Glomerular visceral epithelial cell (primary cell): ENCODE measurements around the gene SNIP1.
"Not testable (repeated sequence)": the region's sequence is repeated elsewhere in the genome, so short reads cannot be mapped to it uniquely, and the experiment has no call there.

Experiments
- DNase-seq: peaks from one replicate; pipeline ENCODE4 v3.0.0-alpha.2; 2016; ENCODE audit errors: extremely low spot score

SNIP1 gene

GRCh38 chr1:37559957-37560379 is 5.9 kb upstream of the SNIP1 start:
- not testable (repeated sequence) for DNase-seq

DNA sequence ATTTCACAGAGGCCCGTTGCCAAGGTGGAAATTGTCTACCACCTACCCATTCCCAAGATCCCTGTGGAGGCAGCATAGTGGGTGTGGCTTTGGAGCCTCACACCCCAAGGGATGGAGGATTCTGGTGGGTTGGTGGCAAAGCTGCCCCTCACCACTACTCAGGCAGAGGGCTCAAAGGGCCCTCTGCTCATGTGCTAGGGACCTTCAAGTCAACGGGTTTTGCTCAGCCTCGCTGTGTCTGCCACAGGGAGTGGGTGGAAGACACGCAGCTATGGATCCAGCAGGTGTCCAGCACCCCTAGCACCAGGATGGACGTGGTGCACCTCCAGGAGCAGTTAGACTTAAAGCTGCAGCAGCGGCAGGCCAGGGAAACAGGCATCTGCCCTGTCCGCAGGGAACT is 5.0 kb upstream of the SNIP1 start:
- DNase-seq, result no peak

DNA sequence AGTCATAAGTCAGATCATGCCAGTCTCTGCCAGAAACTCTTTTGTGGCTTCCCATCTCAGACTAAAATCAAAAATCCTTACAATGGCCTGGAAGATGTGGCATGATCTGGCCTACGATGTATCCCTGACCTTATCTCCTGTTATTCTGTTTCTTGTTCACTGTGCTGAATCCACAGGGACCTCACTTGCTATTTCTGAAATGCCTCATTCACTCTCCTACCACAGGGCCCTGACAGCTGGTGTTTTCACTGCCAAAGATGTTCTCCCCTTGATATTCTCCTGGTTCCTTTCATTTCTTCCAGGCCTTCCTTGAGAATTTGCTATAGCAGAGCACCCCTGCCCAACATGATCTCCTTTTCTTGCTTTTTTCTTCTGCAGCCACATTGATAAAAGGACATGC is 4.3 kb upstream of the SNIP1 start:
- DNase-seq, result no peak

DNA sequence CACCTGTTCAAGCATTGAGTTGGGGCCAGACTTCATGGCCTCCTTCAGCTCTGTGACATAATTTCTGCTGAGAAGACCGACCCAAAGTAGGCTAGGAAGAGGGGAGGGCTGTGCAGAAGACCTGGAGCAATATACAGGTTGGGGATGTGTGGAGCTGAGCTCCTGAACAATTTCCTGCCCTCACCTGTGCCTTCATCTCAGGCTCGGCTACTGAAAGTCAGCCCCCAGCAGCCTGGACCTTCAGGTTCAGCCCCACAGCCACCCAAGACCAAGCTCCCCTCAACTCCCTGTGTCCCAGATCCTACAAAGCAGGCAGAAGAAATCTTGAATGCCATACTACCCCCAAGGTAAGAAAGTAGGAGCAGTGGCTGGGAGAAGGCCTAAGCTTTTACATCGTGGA is 3.3 kb upstream of the SNIP1 start:
- DNase-seq, result no peak

DNA sequence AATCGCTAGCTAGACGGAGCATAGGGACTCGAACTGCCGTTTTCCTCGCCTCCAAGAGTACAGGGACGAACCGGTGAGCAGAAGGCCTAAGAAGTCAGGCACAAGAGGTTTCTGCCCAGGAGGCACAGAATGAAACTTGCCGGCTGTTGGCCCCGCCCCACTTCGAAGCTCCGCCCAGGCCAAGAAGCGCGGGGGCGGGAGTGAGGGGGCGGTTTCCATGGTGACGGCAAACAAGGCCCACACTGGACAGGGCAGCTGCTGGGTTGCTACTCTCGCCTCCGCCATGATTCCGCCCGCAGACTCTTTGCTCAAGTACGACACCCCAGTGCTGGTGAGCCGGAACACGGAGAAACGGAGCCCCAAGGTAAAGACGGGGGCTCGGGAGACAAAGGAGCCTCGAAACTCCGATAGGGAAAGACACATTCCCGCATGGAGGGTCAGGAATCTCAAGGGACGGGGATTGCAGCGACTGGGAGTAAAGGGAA is 2.7 kb upstream of the SNIP1 start, which contains the start of gene DNALI1:
Gene DNALI1 (plus strand): TSS at position 229 of the 485 bp plus-strand sequence. CDS start 55 bp downstream, at position 284.
- DNase-seq, result peak; percentile 44

DNA sequence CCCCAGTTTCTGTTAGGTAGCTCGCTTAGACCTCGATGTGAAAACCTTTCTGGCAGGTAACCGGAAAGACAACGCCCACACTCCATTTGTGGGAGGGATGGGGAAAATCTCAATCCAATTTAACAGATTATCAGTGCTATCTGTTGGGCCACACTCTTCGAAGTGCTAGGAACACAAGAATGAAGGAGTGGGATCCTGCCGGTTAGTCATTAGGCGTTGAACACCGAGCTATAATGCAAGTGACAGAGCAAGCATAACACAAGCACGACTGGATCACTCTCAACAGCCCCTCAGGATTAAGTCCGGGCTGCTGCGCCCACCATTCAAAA is 531 bp downstream of the SNIP1 start:
- DNase-seq, result no peak

DNA sequence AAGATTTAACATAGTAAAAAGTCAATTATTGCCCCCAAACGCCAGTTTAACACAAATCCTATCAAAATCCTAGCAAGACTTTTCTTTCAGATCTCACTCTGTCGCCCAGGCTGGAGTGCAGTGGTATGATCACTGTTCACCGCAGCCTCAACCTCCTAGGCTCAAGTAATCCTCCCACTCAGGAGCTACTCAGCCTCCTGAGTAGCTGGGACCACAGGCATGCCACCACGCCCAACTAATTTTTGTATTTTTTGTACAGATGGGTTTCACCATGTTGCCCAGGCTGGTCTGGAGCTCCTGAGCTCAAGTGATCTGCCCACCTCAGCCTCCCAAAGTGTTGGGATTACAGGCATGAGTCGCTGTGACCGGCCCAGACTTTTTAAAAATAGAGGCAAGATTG is 4.8 kb downstream of the SNIP1 start:
- no peak for DNase-seq

DNA sequence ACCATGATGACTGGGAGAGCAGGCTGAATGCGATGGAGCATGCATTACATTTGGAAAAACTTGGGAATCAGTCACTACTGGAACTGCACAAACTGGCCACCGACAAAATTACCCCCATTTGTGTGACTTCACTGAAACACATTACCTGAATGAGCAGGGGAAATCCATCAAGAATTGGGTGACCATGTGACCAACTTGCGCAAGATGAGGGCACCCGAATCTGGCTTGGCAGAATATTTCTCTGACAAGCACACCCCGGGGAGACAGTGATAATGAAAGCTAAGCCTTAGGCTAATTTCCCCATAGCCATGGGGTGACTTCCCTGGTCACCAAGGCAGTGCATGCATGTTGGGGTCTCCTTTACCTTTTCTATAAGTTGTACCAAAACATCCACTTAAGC is 9.1 kb downstream of the SNIP1 start:
- DNase-seq, result no peak

DNA sequence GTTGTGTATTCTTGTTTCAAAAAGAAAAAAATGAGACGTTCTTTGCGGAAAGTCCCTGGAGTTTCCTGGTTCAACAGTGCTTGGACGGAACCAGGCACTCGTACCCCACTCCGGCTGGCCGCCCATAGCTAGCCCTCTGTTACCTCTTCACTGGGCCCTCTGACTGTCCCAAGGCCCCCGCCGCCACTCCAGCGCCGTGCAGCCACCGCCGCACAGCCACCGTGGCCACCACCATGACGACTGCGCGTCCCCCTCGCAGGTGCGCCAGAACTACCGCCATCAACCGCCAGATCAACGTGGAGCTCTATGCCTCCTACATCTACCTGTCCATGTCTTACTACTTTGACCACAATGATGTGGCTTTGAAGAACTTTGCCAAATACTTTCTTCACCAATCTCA is 9.6 kb downstream of the SNIP1 start:
- no peak for DNase-seq

- no peak for DNase-seq
These were observed 13.9 kb downstream of the SNIP1 start for GRCh38 chr1:37540036-37540785.

- DNase-seq, result not testable (repeated sequence)
These were observed 14.9 kb downstream of the SNIP1 start for GRCh38 chr1:37539154-37539553.

DNA sequence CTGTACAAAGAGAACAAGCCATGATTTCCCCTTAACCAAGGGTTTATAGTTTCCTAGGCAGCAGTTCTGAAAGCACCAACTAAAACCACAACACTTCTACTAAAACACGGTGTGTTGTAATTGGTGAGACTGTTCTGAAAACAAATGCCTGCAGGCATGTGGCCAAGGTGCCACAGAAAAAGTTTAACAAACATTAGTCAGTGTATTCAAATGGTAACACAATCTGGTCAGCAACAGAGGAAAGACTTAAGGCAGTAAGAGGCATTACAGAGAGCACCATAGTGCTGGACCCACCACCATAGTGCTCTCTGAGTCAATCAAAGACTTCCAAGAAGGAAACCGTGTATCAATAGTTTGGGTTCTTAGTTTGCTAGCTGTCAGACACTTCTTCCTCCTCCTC is 16.7 kb downstream of the SNIP1 start:
- DNase-seq, result no peak

DNA sequence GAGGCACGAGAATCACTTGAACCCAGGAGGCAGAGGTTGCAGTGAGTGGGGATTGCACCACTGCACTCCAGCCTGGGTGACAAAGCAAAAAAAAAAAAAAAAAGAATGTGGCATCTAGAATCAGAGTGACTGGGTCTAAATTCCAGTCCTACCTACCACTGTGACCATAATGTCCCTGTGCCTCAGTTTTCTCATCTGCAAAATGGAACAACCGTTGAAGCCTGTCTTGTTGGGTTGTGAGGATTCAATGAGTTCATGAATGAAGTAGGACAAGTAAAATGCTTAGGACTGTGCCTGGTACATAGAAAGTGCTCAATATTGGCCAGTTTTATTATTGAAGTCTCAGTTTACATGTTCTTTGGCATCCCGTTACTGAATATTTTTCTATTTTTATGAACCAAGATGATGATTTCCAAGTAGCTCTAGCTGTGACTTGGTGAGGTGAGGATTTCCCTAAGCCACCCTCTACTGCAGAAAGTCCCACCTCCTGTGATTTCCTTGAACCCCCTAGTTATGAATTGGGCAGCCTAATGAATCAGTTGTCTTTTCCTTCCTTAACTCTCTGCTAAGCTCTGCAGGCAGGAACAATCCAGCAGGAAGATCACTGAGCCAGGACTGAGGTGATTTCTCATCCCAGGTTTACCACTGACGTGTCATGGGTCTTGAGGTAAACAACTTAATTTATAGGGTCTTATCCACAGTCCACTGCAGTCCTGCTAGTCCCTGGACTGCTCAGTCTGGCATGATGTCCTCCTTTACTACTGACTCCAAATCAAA is 20.6 kb downstream of the SNIP1 start:
- DNase-seq, result no peak

DNA sequence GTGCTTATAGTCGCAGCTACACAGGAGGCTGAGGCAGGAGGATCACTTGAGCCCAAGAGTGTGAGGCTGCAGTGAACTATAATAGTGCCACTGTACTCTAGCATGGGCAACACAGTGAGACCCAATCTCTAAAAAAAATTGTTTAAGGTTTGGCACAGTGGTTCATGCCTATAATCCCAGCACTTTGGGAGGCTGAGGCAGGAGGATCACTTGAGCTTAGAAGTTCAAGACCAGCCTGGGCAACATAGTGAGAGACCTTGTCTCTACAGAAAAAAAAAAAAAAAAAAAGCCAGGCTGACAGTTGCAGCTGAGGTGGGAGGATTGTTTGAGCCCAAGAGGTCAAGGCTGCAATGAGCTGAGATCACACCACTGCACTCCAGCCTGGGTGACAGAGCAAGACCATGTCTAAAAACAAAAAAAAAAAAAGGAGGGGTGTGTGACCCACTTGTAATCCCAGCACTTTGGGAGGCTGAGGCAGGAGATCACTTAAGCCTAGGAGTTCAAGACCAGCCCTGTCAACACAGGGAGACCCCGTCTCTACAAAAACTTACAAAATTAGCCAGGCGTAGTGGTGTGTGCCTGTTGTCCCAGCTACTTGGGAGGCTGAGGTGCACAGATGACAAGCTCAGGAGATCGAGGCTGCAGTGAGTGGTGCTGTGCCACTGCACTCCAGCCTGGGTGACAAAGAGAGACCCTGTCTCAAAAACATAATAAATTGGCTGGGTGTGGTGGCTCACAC is 21.5 kb downstream of the SNIP1 start:
- not testable (repeated sequence) for DNase-seq

GRCh38 chr1:37529888-37530287 is 24.2 kb downstream of the SNIP1 start:
- not testable (repeated sequence) for DNase-seq

DNA sequence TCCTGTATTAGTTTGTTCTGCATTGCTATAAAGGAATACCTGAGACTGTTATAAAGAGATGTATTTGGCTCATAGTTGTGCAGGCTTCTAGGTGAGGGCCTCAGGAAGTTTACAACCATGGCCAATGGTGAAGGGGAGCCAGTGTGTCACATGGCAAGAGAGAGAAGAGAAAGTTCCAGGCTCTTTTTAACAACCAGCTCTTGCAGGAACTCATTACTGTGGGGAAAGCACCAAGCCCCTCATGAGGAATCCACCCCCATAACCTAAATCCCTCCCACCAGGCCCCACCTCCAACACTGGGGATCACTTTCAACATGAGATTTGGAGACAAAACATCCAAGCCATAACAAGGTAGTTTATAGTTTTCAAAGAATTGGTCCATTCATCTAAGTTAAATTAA is 34.5 kb downstream of the SNIP1 start:
- no peak for DNase-seq

DNA sequence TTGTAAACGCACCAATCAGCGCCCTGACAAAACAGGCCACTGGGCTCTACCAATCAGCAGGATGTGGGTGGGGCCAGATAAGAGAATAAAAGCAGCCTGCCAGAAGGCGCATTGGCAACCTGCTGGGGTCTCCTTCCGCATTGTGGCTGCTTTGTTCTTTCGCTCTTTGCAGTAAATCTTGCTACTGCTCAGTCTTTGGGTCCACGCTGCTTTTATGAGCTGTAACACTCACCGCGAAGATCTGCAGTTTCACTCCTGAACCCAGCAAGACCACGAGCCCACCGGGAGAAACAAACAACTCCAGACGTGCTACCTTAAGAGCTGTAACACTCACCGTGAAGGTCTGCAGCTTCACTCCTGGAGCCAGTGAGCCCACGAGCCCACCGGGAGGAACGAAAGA is 35.2 kb downstream of the SNIP1 start:
- not testable (repeated sequence) for DNase-seq

- not testable (repeated sequence) for DNase-seq
These were observed 35.9 kb downstream of the SNIP1 start for GRCh38 chr1:37518241-37518640.

DNA sequence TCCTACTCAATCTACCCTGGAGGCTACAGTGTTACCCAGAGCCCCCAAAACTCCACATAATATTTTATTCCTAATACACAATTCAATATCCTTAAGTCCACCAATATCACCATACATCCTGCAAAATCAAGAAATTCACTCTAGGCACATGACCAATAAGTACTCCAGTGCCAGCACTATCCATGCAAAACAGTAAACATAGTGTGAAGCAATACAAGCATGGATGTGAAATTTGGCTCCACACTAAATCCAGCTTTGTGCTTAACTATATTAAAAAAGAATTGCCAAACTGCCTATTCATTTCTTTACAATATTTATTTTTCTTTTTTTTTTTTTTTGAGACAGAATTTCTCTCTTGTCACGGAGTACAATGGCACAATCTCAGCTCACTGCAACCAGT is 36.5 kb downstream of the SNIP1 start:
- DNase-seq, result no peak

DNA sequence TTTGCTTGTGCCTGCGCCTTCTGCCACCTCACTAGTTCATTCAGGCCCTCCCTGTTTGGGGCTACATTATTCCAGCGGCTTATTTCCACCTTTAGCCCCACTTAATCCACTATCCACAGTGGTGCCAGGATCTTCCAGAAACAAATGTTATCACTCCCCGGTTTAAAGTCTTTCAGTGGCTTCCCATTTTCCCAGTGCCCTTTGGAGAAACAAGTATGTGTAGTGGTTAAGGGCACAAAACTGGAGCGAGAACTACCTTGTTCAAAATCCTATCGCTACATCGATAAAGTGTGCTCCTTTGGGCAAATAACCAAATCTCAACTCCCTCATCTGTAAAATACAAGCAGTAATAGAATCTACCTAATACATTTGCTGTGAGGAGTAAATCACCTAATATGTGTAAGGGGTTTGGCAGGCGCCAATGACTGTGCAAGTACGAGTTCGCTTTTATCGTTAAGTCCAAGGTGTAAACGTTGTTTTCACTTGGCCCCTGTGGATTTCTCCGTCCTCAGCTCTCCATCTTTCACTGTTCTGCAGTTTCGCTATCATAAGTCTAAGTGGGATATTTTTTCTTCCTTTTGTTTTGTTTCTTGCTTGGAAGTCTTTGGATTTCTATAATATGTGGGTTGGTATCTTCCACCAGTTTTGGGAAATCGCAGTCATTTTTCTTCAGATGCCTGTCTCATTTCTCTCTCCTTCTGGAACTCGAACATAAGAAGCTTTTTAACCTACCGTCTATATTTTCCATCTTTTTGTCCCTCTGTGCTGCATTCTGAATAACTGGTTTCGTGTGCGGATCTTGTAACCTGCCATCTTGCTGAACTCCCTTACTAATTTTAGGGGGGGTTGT is 38.7 kb downstream of the SNIP1 start:
- DNase-seq, result no peak
